ENCODE results near the gene FSHR.

The FSHR gene

GRCh38 chr2:49174750-49175149, 20.4 kb upstream of the FSHR start:
- Histone ChIP-seq H3K27me3 (replicated peaks; ENCODE audit: insufficient read depth, low read length) (no peaks in the 10 kb centered on the region), H3K4me1 (ENCODE audit: low read length) (no peaks in the 10 kb centered on the region), H3K27ac (ENCODE audit: low read length) (no peak overlapping the region), H3K9ac (ENCODE audit: low read length) (no peak overlapping the region), H2AFZ (ENCODE audit: low read length) (no peak overlapping the region), H3K4me2 (ENCODE audit: low read depth, low read length) (no peak overlapping the region), H3K9me3 (replicated peaks; ENCODE audit: insufficient read depth, low read length) (no peaks in the 10 kb centered on the region), H3K79me2 (ENCODE audit: low read length) (no peaks in the 10 kb centered on the region), H3K4me3 (ENCODE audit: low read length) (no peak overlapping the region), H3K9me2 (replicated peaks; ENCODE audit: insufficient read depth, low read length) (no peaks in the 10 kb centered on the region), H4K20me1 (ENCODE audit: insufficient read depth, low read length) (no peaks in the 10 kb centered on the region), H3K36me3 (replicated peaks; ENCODE audit: insufficient read depth, low read length) (no peaks in the 10 kb centered on the region), H3F3A (ENCODE audit: insufficient read depth, low read length) (no peaks in the 10 kb centered on the region)
- no peak for DNase-seq
- TF ChIP-seq EZH2 (optimal IDR thresholded peaks at IDR 0.05; ENCODE audit: low read depth, low read length) (no peak), CTCF (IDR thresholded peaks at IDR 0.05; ENCODE audit: low read length) (no peak), EZH2phosphoT487 (IDR thresholded peaks at IDR 0.05; ENCODE audit: low read length) (no peak)

GRCh38 chr2:49167131-49167530, 12.8 kb upstream of the FSHR start:
- Histone ChIP-seq H3K9ac (ENCODE audit: low read length) (no peak overlapping the region), H3K4me2 (ENCODE audit: low read depth, low read length) (no peak overlapping the region), H3K9me3 (replicated peaks; ENCODE audit: insufficient read depth, low read length) (no peaks in the 10 kb centered on the region), H4K20me1 (ENCODE audit: insufficient read depth, low read length) (no peaks in the 10 kb centered on the region), H3K4me3 (ENCODE audit: low read length) (no peak overlapping the region), H3K27ac (ENCODE audit: low read length) (no peak overlapping the region), H3K79me2 (ENCODE audit: low read length) (no peaks in the 10 kb centered on the region), H2AFZ (ENCODE audit: low read length) (no peak overlapping the region), H3K36me3 (replicated peaks; ENCODE audit: insufficient read depth, low read length) (no peaks in the 10 kb centered on the region), H3K9me2 (replicated peaks; ENCODE audit: insufficient read depth, low read length) (no peaks in the 10 kb centered on the region), H3K27me3 (replicated peaks; ENCODE audit: insufficient read depth, low read length) (no peaks in the 10 kb centered on the region), H3K4me1 (ENCODE audit: low read length) (no peaks in the 10 kb centered on the region), H3F3A (ENCODE audit: insufficient read depth, low read length) (no peaks in the 10 kb centered on the region)
- DNase-seq: no peak
- no peak for TF ChIP-seq EZH2 (optimal IDR thresholded peaks at IDR 0.05; ENCODE audit: low read depth, low read length)
- TF ChIP-seq CTCF (IDR thresholded peaks at IDR 0.05; ENCODE audit: low read length): no peak
- no peak for TF ChIP-seq EZH2phosphoT487 (IDR thresholded peaks at IDR 0.05; ENCODE audit: low read length)

- no peak overlapping the region for H2AFZ ChIP-seq (ENCODE audit: low read length)
- no peak for DNase-seq
Observed at GRCh38 chr2:49165662-49166061, 11.3 kb upstream of the FSHR start.

GRCh38 chr2:49164729-49165128, 10.4 kb upstream of the FSHR start:
- Histone ChIP-seq H3K9ac (ENCODE audit: low read length) (no peak overlapping the region), H3K27ac (ENCODE audit: low read length) (no peak overlapping the region), H3K27me3 (replicated peaks; ENCODE audit: insufficient read depth, low read length) (no peaks in the 10 kb centered on the region), H4K20me1 (ENCODE audit: insufficient read depth, low read length) (no peaks in the 10 kb centered on the region), H3K9me3 (replicated peaks; ENCODE audit: insufficient read depth, low read length) (no peaks in the 10 kb centered on the region), H3K36me3 (replicated peaks; ENCODE audit: insufficient read depth, low read length) (no peaks in the 10 kb centered on the region), H3K79me2 (ENCODE audit: low read length) (no peaks in the 10 kb centered on the region), H3K4me3 (ENCODE audit: low read length) (no peak overlapping the region), H3K4me2 (ENCODE audit: low read depth, low read length) (no peak overlapping the region), H2AFZ (ENCODE audit: low read length) (no peak overlapping the region), H3F3A (ENCODE audit: insufficient read depth, low read length) (no peaks in the 10 kb centered on the region), H3K4me1 (ENCODE audit: low read length) (no peaks in the 10 kb centered on the region), H3K9me2 (replicated peaks; ENCODE audit: insufficient read depth, low read length) (no peaks in the 10 kb centered on the region)
- no peak for DNase-seq
- TF ChIP-seq EZH2 (optimal IDR thresholded peaks at IDR 0.05; ENCODE audit: low read depth, low read length) (no peak), CTCF (IDR thresholded peaks at IDR 0.05; ENCODE audit: low read length) (no peak), EZH2phosphoT487 (IDR thresholded peaks at IDR 0.05; ENCODE audit: low read length) (no peak)

More at GRCh38 chr2:49165662-49166061, 11.3 kb upstream of the FSHR start:
- Histone ChIP-seq H3K4me3 (ENCODE audit: low read length) (no peak overlapping the region), H3K36me3 (replicated peaks; ENCODE audit: insufficient read depth, low read length) (no peaks in the 10 kb centered on the region), H3K79me2 (ENCODE audit: low read length) (no peaks in the 10 kb centered on the region), H4K20me1 (ENCODE audit: insufficient read depth, low read length) (no peaks in the 10 kb centered on the region), H3K27me3 (replicated peaks; ENCODE audit: insufficient read depth, low read length) (no peaks in the 10 kb centered on the region), H3K9me2 (replicated peaks; ENCODE audit: insufficient read depth, low read length) (no peaks in the 10 kb centered on the region), H3F3A (ENCODE audit: insufficient read depth, low read length) (no peaks in the 10 kb centered on the region), H3K9ac (ENCODE audit: low read length) (no peak overlapping the region), H3K9me3 (replicated peaks; ENCODE audit: insufficient read depth, low read length) (no peaks in the 10 kb centered on the region), H3K27ac (ENCODE audit: low read length) (no peak overlapping the region), H3K4me1 (ENCODE audit: low read length) (no peaks in the 10 kb centered on the region), H3K4me2 (ENCODE audit: low read depth, low read length) (no peak overlapping the region)
- TF ChIP-seq EZH2 (optimal IDR thresholded peaks at IDR 0.05; ENCODE audit: low read depth, low read length): no peak

Data from MM.1S (cell line).